GM10266 (cell line): ENCODE measurements around the gene MTFP1.

ENCODE experiments used
- DNase-seq: peaks from one replicate; pipeline ENCODE4 v3.0.0; 2012; ENCODE audit errors: extremely low spot score
- TF ChIP-seq, protein P1 (sequence below): IDR thresholded peaks from 2 replicates; pipeline ENCODE4 v1.5.1; 2012; ENCODE audit warnings: mild to moderate bottlenecking, low read depth; ENCODE audit not compliant: control insufficient read depth, insufficient read depth; ENCODE audit errors: missing control alignments

MTFP1 gene

DNA sequence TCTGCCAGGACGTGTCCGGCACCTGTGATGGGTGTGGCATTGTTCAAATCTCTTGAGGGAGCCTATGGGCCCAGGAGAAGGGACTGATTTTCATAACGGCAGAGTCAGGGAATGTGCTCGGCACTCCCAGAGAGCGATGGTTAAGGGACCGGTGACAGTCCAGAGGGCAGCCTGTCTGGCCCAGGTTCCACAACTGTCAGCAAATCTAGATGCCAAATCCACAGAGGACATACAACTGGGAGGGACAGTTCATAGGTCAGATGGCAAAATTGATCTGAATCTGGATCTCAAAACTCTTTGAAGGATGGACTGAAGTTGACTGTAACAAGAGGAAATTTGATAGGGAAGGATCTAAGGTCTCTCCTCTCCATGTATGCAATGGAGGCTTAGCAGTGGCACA lies 21.3 kb upstream of the MTFP1 start:
- DNase-seq = no peak
- TF ChIP-seq, protein P1, sequence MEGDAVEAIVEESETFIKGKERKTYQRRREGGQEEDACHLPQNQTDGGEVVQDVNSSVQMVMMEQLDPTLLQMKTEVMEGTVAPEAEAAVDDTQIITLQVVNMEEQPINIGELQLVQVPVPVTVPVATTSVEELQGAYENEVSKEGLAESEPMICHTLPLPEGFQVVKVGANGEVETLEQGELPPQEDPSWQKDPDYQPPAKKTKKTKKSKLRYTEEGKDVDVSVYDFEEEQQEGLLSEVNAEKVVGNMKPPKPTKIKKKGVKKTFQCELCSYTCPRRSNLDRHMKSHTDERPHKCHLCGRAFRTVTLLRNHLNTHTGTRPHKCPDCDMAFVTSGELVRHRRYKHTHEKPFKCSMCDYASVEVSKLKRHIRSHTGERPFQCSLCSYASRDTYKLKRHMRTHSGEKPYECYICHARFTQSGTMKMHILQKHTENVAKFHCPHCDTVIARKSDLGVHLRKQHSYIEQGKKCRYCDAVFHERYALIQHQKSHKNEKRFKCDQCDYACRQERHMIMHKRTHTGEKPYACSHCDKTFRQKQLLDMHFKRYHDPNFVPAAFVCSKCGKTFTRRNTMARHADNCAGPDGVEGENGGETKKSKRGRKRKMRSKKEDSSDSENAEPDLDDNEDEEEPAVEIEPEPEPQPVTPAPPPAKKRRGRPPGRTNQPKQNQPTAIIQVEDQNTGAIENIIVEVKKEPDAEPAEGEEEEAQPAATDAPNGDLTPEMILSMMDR = no peak

DNA sequence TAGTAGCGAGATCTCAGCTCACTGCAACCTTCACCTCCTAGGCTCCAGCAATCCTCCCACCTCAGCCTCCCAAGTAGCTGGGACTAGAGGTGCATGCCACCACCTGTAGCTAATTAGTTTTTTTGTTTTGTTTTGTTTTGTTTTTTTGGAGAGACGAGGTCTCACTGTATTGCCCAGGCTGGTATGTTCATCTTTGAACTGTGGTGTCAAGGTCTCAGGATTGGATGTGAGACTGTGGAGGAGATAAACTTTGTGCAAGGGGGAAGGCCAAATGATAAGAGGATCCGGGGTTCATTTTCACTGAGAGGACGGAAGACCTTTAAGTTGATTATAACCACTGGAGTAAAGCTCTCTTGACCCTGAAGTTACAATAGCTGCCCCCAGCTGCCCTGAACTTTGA lies 19.8 kb upstream of the MTFP1 start:
- DNase-seq = no peak
- TF ChIP-seq, protein P1 = no peak

DNA sequence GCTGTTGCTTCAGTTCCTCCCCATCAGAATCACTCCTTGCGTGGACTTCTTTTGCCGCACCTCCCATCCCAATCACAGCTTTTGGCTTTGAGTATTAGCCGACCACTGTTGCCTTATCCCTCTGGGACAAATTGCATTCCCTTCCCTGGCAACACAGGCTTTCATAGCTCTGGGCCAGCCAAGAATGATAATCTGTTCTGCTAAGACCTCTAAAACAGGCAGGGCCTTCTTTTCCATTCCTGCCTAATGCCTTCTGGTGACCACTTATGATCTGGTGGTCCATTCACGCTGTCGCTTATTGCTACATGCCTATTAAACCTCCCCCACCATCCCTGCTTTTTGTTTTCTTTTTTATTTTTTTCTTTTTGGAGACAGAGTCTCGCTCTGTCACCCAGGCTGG lies 19.2 kb upstream of the MTFP1 start:
- TF ChIP-seq, protein P1 = no peak
- DNase-seq = no peak

DNA sequence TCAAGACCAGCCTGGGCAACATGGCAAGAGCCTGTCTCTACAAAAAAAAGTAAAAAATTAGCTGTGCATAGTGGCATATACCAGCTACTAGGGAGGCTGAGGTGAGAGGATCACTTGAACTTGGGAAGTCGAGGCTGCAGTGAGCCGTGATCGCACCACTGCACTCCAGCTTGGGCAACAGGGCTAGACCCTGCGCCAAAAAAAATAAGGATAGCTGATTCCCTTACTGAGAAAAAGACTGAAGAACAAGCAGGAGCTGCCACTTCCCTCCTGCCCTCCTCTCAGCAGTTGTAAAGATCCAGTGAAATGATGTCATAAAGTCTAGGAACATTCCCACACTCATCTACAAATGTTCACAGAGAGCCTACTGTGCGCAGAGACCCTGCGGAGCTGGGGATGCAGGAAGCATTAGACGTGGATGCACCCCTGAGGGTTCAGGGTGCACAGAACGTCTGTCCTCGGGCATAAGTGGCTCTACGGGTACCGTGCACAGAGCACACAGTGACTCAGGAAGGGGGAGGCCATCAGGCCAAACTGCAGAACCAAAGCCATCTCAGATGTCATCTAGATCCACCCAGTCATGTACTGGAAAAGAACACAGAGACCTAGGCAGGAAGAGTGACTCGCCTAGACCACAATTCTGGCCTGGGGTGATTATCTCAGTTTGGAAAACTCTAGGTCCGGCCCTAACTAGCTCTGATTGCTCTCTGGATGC lies 17.0 kb upstream of the MTFP1 start:
- DNase-seq = no peak
- TF ChIP-seq, protein P1 = no peak

DNA sequence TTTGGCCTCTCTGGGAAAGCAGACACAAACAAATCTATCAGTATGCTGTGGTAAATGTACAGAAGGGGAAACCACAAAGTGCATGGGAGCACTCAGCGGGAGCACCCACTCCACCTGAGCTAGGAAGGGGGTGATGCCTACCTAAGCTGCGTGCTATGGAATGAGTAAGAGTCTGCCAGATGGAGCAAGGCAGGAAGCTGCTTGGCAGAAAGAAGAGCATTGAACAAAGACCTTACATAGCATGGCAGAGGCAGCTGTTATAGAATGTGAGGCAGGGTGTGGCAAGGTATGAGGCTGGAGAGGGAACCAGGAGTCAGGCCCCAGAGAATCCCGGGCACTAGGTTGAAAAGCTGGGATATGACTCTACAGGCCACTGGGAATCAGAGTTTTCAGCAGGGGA lies 13.8 kb upstream of the MTFP1 start:
- TF ChIP-seq, protein P1 = no peak
- no peak for DNase-seq

DNA sequence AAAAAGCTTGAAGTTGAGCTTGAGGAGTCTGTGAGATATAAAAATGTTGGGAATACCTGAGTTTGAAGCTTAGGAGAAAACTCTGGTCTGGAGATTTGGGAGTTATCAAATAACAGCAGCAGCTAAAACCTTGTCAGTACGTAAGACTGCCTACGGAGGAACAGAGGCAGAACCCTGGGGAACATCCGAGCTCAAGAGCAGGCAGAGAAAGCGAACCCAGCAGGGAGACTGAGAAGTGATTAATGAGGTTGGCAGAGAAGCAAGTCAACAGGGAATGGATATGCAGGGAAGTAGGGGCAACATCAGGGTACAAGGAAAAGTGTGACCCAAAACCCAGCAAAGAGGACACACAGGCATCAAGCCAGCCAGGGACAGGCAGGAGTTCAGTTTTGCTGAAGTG lies 12.6 kb upstream of the MTFP1 start:
- TF ChIP-seq, protein P1 = no peak
- DNase-seq = no peak

DNA sequence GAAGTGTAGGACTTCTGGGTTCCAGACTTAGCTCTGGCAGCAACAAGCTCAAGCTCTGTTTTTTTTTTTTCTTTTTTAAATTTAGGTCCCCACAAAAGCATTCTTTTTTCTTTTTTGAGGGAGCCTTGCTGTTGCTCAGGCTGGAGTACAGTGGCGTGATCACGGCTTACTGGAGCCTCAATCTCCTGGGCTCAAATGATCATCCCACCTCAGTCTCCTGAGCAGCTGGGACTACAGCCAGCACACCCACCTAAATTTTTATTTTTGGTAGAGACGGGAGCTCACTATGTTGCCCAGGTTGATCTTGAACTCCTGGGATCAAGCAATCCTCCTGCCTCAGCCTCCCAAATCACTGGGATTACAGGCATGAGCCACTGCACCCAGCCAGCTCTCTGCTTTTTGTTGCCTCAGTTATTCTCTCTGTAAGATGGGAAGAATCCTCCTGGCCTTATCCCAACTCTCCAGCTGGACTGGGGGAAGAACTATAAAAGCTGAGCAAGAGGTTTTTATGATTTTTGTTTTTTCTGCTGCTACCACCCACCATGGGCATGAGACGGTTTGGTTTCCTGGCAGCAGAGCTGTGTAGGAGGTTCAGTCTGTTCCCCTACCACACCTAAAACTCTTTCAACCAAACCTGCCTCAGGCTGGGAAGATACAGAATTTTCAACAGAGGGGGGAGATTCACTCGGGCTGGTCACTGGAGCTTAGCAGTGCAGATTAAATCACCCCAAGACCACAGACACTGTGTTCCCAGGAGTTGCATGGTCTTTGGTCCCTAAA lies 11.6 kb upstream of the MTFP1 start:
- DNase-seq = no peak
- TF ChIP-seq, protein P1 = no peak
